ENCODE results near the gene HTR3B.

The HTR3B gene

GRCh38 chr11:113904379-113905101 lies at the start of gene HTR3B:
Gene HTR3B (plus strand): TSS chr11:113904796. CDS start chr11:113904934, 138 bp downstream.
- Histone ChIP-seq H3K27me3 (ENCODE audit: control insufficient read depth in 1 of 2, insufficient read depth in 2 of 2, low read length in 2 of 2) (no peaks in the 10 kb centered on the region), H3K9me3 (ENCODE audit: low read length) (no peaks in the 10 kb centered on the region), H3K4me3 (ENCODE audit: low read depth in 1 of 2, low read length in 2 of 2) (no peak within 1 kb of the TSS), H3K27ac (ENCODE audit: low read depth, low read length) (no peak within 1 kb of the TSS), H3K4me1 (ENCODE audit: insufficient read depth, low read length) (peaks cover 10% of the 10 kb centered on the region), H3K36me3 (ENCODE audit: insufficient read depth, low read length) (no peaks in the 10 kb centered on the region), H3K9ac (ENCODE audit: low read length) (no peak within 1 kb of the TSS)

GRCh38 chr11:113855803-113856202 lies 48.8 kb upstream of the HTR3B start:
- Histone ChIP-seq H3K27me3 (ENCODE audit: control insufficient read depth in 1 of 2, insufficient read depth in 2 of 2, low read length in 2 of 2) (no peaks in the 10 kb centered on the region), H3K9ac (ENCODE audit: low read length) (no peak overlapping the region), H3K9me3 (ENCODE audit: low read length) (no peaks in the 10 kb centered on the region), H3K4me1 (ENCODE audit: insufficient read depth, low read length) (no peaks in the 10 kb centered on the region), H3K36me3 (ENCODE audit: insufficient read depth, low read length) (peaks cover 7% of the 10 kb centered on the region), H3K27ac (ENCODE audit: low read depth, low read length) (no peak overlapping the region), H3K4me3 (ENCODE audit: low read depth in 1 of 2, low read length in 2 of 2) (no peak overlapping the region)

GRCh38 chr11:113856966-113857759 lies 47.4 kb upstream of the HTR3B start:
- H3K4me1 ChIP-seq (ENCODE audit: insufficient read depth, low read length) = no peaks in the 10 kb centered on the region

GRCh38 chr11:113859665-113860064 lies 44.9 kb upstream of the HTR3B start:
- H3K27ac ChIP-seq (ENCODE audit: low read depth, low read length) = no peak overlapping the region
- no peaks in the 10 kb centered on the region for H3K4me1 ChIP-seq (ENCODE audit: insufficient read depth, low read length)
- no peak overlapping the region for H3K9ac ChIP-seq (ENCODE audit: low read length)
- no peaks in the 10 kb centered on the region for H3K27me3 ChIP-seq (ENCODE audit: control insufficient read depth in 1 of 2, insufficient read depth in 2 of 2, low read length in 2 of 2)
- no peaks in the 10 kb centered on the region for H3K36me3 ChIP-seq (ENCODE audit: insufficient read depth, low read length)
- no peak overlapping the region for H3K4me3 ChIP-seq (ENCODE audit: low read depth in 1 of 2, low read length in 2 of 2)
- H3K9me3 ChIP-seq (ENCODE audit: low read length) = no peaks in the 10 kb centered on the region

More at GRCh38 chr11:113856966-113857759, 47.4 kb upstream of the HTR3B start:
- Histone ChIP-seq H3K4me3 (ENCODE audit: low read depth in 1 of 2, low read length in 2 of 2) (no peak overlapping the region), H3K9ac (ENCODE audit: low read length) (no peak overlapping the region), H3K27ac (ENCODE audit: low read depth, low read length) (no peak overlapping the region), H3K36me3 (ENCODE audit: insufficient read depth, low read length) (no peaks in the 10 kb centered on the region), H3K9me3 (ENCODE audit: low read length) (no peaks in the 10 kb centered on the region), H3K27me3 (ENCODE audit: control insufficient read depth in 1 of 2, insufficient read depth in 2 of 2, low read length in 2 of 2) (no peaks in the 10 kb centered on the region)

- Histone ChIP-seq H3K27ac (ENCODE audit: low read depth, low read length) (no peak overlapping the region), H3K4me1 (ENCODE audit: insufficient read depth, low read length) (no peaks in the 10 kb centered on the region), H3K9ac (ENCODE audit: low read length) (no peak overlapping the region)
Observed at GRCh38 chr11:113862435-113862834, 42.2 kb upstream of the HTR3B start.

GRCh38 chr11:113864410-113864809 lies 40.2 kb upstream of the HTR3B start:
- Histone ChIP-seq H3K4me3 (ENCODE audit: low read depth in 1 of 2, low read length in 2 of 2) (no peak overlapping the region), H3K27me3 (ENCODE audit: control insufficient read depth in 1 of 2, insufficient read depth in 2 of 2, low read length in 2 of 2) (no peaks in the 10 kb centered on the region), H3K9me3 (ENCODE audit: low read length) (no peaks in the 10 kb centered on the region), H3K9ac (ENCODE audit: low read length) (no peak overlapping the region), H3K36me3 (ENCODE audit: insufficient read depth, low read length) (no peaks in the 10 kb centered on the region), H3K27ac (ENCODE audit: low read depth, low read length) (no peak overlapping the region), H3K4me1 (ENCODE audit: insufficient read depth, low read length) (no peaks in the 10 kb centered on the region)

More at GRCh38 chr11:113862435-113862834, 42.2 kb upstream of the HTR3B start:
- H3K36me3 ChIP-seq (ENCODE audit: insufficient read depth, low read length) = no peaks in the 10 kb centered on the region
- H3K27me3 ChIP-seq (ENCODE audit: control insufficient read depth in 1 of 2, insufficient read depth in 2 of 2, low read length in 2 of 2) = no peaks in the 10 kb centered on the region
- no peak overlapping the region for H3K4me3 ChIP-seq (ENCODE audit: low read depth in 1 of 2, low read length in 2 of 2)
- no peaks in the 10 kb centered on the region for H3K9me3 ChIP-seq (ENCODE audit: low read length)

GRCh38 chr11:113865873-113866272 lies 38.7 kb upstream of the HTR3B start:
- Histone ChIP-seq H3K27me3 (ENCODE audit: control insufficient read depth in 1 of 2, insufficient read depth in 2 of 2, low read length in 2 of 2) (no peaks in the 10 kb centered on the region), H3K4me1 (ENCODE audit: insufficient read depth, low read length) (peaks cover 4% of the 10 kb centered on the region), H3K4me3 (ENCODE audit: low read depth in 1 of 2, low read length in 2 of 2) (no peak overlapping the region), H3K27ac (ENCODE audit: low read depth, low read length) (no peak overlapping the region), H3K9me3 (ENCODE audit: low read length) (no peaks in the 10 kb centered on the region), H3K36me3 (ENCODE audit: insufficient read depth, low read length) (no peaks in the 10 kb centered on the region), H3K9ac (ENCODE audit: low read length) (no peak overlapping the region)

GRCh38 chr11:113867843-113868503 lies 36.6 kb upstream of the HTR3B start:
- Histone ChIP-seq H3K36me3 (ENCODE audit: insufficient read depth, low read length) (no peaks in the 10 kb centered on the region), H3K27me3 (ENCODE audit: control insufficient read depth in 1 of 2, insufficient read depth in 2 of 2, low read length in 2 of 2) (no peaks in the 10 kb centered on the region), H3K9me3 (ENCODE audit: low read length) (no peaks in the 10 kb centered on the region), H3K9ac (ENCODE audit: low read length) (no peak overlapping the region), H3K4me1 (ENCODE audit: insufficient read depth, low read length) (peaks cover 20% of the 10 kb centered on the region), H3K27ac (ENCODE audit: low read depth, low read length) (no peak overlapping the region), H3K4me3 (ENCODE audit: low read depth in 1 of 2, low read length in 2 of 2) (no peak overlapping the region)

GRCh38 chr11:113871336-113871735 lies 33.3 kb upstream of the HTR3B start:
- Histone ChIP-seq H3K9me3 (ENCODE audit: low read length) (no peaks in the 10 kb centered on the region), H3K9ac (ENCODE audit: low read length) (no peak overlapping the region), H3K27me3 (ENCODE audit: control insufficient read depth in 1 of 2, insufficient read depth in 2 of 2, low read length in 2 of 2) (no peaks in the 10 kb centered on the region), H3K4me1 (ENCODE audit: insufficient read depth, low read length) (peaks cover 25% of the 10 kb centered on the region), H3K4me3 (ENCODE audit: low read depth in 1 of 2, low read length in 2 of 2) (no peak overlapping the region), H3K27ac (ENCODE audit: low read depth, low read length) (no peak overlapping the region), H3K36me3 (ENCODE audit: insufficient read depth, low read length) (no peaks in the 10 kb centered on the region)

- Histone ChIP-seq H3K4me3 (ENCODE audit: low read depth in 1 of 2, low read length in 2 of 2) (peak overlapping the region in 1 of 2 donors; percentile 15), H3K9ac (ENCODE audit: low read length) (no peak overlapping the region), H3K4me1 (ENCODE audit: insufficient read depth, low read length) (peaks cover 25% of the 10 kb centered on the region), H3K27me3 (ENCODE audit: control insufficient read depth in 1 of 2, insufficient read depth in 2 of 2, low read length in 2 of 2) (no peaks in the 10 kb centered on the region), H3K9me3 (ENCODE audit: low read length) (no peaks in the 10 kb centered on the region), H3K36me3 (ENCODE audit: insufficient read depth, low read length) (no peaks in the 10 kb centered on the region), H3K27ac (ENCODE audit: low read depth, low read length) (peak overlapping the region; percentile 37)
Observed at GRCh38 chr11:113873236-113873626, 31.4 kb upstream of the HTR3B start.

GRCh38 chr11:113874096-113874495 lies 30.5 kb upstream of the HTR3B start:
- Histone ChIP-seq H3K36me3 (ENCODE audit: insufficient read depth, low read length) (no peaks in the 10 kb centered on the region), H3K27ac (ENCODE audit: low read depth, low read length) (no peak overlapping the region), H3K4me1 (ENCODE audit: insufficient read depth, low read length) (peaks cover 25% of the 10 kb centered on the region), H3K9ac (ENCODE audit: low read length) (no peak overlapping the region), H3K9me3 (ENCODE audit: low read length) (no peaks in the 10 kb centered on the region), H3K27me3 (ENCODE audit: control insufficient read depth in 1 of 2, insufficient read depth in 2 of 2, low read length in 2 of 2) (no peaks in the 10 kb centered on the region), H3K4me3 (ENCODE audit: low read depth in 1 of 2, low read length in 2 of 2) (peak overlapping the region in 1 of 2 donors; percentile 71)

All from muscle layer of colon (tissue), 2 donors.